Measurements from ENCODE around the gene LYPD6.

Gene LYPD6

DNA sequence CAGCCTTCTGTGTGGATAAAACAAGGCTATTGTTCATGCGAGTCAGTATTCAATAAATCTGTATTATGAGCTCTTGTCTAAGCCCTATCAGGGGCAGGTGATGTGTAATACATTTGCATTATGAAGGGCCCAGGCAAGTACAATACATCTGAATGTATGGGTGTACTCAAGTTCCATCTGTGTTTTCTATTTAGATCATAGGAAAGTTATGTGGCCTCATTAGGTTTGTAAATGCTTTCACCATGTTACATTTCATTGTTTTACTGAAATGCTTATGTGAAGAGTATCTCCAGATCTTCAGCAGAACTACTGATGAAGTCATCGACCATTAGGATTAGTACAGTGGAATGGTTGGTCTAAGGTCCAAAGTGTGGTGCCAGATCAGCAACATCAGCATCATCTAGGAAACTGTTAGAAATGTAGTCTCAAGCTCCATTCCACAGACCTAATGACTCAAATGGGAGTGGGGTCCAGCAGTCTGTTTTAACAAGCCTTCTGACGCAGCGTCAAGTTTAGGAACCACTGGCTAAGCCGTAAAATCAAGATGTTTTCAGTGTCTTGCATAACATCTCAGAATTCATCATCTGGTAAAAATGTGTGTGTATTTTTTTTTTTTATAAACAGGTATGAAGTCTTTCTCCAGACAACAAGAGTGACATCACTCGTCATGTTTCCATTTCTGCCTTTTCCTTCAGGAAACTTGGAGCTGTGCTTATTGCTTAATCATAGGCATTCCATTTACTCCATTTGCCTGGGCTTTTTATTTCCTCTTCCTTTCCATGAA lies 80.5 kb downstream of the LYPD6 start:
- DNase-seq: no peak

DNA sequence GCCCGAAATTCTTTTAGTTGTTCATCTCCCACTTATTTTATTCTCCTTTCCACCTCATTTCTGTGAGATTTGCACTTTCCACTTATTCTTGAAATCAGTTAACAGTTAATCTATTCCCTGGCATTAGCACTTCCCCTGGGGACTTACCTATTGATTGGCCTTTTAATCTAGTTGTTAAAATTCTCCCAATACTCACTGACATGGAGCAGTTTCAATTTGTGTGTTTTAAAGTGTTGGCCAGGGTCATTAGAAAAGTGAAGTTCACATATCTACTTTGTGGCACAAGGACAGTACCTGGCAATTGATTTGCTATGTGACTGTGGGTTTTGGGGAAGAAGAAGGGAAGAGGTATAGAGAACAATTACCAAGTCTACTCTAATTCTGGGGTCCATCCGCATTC lies 83.1 kb downstream of the LYPD6 start:
- DNase-seq: no peak

- no peak for DNase-seq
Observed at GRCh38 chr2:149415086-149415485, 84.7 kb downstream of the LYPD6 start.

- no peak for DNase-seq
Observed at GRCh38 chr2:149418065-149418464, 87.7 kb downstream of the LYPD6 start.

GRCh38 chr2:149420053-149420963 lies 89.9 kb downstream of the LYPD6 start:
- no peak for DNase-seq

- no peak for DNase-seq
Observed at GRCh38 chr2:149421791-149422190, 91.4 kb downstream of the LYPD6 start.

DNA sequence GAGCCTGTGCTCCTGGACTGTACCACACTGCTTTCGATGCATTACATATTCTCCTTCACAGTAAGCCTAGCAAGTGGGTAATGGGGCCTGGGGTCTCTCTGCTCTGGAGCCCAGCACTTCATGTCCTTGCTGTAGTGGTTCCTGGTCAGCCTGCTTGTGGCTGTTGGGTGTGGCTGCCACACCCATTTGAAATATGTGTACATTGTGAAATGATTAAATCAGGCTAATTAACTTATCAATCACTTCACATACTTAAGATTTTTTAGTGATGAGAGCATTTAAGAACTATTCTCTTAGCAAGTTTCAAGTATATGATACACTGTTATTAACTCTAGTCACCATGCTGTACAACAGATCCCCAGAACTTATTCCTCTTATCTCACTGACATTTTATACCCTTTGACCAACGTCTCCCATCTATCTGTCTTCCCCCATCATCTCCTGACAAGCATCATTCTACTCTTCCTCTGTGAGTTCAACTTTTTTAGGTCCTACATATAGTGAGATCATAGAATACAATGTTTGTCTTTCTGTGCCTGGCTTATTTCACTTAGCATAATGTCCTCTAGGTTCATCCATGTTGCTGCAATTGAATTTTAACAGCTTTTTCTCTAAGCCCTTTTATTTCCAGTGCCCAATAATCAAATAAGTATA lies 92.1 kb downstream of the LYPD6 start:
- no peak for DNase-seq

DNA sequence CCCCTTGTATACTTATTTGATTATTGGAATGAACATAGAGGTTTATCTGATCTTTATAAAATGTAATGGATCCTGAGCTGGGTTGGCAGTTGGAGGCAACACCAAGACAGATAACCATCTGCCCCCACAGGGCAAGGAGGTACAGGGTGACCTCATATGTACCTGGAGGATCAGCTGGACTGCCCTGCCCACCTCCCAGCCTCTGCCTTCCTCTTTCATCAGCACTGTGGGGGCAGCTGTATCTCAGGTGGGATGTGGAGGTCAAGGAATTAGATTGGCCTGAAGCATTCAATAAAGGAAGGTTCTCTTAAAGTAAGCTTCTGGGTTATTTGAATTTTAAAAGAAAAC lies 92.6 kb downstream of the LYPD6 start:
- no peak for DNase-seq

DNA sequence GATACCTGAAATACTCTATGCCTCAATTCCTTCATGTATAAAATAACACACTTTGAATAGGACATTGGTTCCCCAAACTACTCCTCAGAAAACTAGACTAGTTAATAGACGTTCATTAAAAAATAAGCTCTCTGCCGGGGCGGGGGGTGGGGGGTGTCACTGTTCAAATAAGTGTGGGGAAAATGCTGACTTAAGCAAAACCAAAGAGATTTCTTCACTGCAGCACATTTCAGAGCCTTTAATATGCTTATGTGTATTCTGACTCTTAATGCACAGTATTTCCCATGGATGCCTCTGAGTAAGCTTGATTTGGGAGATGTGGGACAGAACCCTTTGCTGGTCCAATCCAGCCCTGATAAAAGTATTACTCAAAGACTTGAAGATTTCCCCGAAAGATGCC lies 93.2 kb downstream of the LYPD6 start:
- DNase-seq: no peak

- no peak for DNase-seq
Observed at GRCh38 chr2:149427387-149427786, 97.0 kb downstream of the LYPD6 start.

DNA sequence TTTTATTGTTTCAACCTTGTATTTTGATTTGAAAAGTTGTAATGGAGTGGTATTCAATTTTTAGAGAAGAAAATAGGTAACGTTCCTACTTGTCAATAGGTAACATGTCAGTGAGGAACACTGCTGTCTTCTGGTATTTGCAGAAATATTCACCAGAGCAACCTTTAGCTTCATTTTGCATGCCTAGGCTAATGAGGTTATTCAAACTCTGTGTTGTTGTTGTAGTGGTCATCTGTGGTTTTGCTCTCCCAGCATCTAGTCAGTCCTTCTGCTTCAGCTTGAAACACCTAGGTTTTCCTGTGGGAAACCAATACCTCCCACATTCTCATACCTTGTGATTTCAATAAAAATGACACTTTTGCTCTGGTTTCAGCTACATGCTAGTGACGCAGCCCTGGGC lies 98.4 kb downstream of the LYPD6 start:
- DNase-seq: no peak

GRCh38 chr2:149430743-149431736 lies 100.7 kb downstream of the LYPD6 start:
- no peak for DNase-seq

GRCh38 chr2:149438330-149438960 lies 108.1 kb downstream of the LYPD6 start:
- DNase-seq: no peak

- DNase-seq: no peak
Observed at GRCh38 chr2:149441255-149441654, 110.9 kb downstream of the LYPD6 start.

DNA sequence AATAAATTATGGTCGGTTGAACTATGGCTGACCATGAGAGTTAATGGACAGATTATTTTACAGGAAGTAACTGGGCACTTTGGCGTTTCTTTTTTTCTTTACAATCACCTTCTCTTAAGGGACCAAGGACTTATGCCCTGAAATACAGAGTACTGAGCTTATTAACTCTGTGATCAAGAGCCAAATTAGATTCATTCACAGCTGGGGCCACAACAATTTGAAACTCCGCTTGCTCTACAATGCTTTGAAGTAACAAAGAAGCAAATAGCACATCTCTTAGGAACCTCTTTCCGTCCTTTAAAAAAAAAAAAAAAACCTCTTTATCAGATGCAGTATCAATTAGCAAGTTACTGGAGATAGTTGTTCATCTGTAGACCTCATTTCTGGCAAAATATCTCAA lies 112.0 kb downstream of the LYPD6 start:
- peak; percentile 26 for DNase-seq

DNA sequence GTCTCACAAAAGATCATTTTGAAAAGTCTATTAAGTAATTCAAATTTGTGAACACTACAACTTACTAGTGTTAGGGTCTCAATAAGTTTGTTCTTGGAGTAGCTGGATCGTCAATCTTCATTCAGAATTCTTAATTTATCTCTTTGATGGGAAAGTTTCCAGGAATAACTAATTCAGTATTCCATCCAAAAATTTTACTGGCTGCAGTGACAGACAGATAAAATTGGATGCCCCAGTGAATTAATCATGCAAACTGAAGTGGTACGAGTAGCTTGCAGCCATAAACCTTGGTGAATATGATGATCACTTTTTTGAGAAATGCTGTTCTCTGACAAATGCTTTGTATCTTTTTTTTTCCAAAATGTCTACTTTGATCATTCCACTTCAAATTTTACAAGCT lies 112.8 kb downstream of the LYPD6 start:
- no peak for DNase-seq

DNA sequence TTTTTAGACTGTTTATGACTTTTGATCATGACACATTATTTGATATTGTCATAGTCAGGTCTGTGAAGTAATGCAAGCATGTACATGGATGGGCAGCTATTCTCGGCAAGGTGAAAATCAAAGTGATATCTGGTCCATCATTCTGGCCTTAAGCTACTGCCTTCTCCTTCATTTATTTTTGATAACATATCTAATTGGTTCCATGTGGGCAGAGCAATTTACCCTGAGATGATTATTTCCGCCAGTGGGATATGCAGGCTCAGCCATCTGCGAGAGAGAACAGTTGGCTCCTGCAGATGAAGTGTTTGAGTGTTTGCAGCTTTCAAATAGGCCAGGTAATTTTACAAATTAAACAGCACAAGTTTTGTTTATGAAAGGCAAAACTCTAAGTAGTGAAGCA lies 116.4 kb downstream of the LYPD6 start:
- no peak for DNase-seq

DNA sequence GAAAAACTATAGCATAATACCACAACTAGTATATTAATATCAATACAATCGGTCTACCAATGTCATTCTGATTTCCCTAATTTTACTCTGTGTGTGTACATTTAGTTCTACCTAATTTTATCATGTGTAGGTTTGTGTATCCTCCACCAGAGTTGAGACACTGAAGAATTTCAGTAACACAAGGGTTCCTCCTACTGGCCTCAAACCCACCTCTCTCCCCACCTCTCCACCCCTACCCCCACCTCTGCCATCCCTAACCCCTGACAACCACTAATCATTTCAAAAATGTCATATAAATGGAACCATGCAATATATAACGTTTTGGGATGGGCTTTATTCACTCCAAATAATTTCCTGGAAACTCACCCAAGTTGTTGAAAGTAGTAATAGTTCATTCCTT lies 117.9 kb downstream of the LYPD6 start:
- no peak for DNase-seq

GRCh38 chr2:149449017-149449416 lies 118.6 kb downstream of the LYPD6 start:
- no peak for DNase-seq

DNA sequence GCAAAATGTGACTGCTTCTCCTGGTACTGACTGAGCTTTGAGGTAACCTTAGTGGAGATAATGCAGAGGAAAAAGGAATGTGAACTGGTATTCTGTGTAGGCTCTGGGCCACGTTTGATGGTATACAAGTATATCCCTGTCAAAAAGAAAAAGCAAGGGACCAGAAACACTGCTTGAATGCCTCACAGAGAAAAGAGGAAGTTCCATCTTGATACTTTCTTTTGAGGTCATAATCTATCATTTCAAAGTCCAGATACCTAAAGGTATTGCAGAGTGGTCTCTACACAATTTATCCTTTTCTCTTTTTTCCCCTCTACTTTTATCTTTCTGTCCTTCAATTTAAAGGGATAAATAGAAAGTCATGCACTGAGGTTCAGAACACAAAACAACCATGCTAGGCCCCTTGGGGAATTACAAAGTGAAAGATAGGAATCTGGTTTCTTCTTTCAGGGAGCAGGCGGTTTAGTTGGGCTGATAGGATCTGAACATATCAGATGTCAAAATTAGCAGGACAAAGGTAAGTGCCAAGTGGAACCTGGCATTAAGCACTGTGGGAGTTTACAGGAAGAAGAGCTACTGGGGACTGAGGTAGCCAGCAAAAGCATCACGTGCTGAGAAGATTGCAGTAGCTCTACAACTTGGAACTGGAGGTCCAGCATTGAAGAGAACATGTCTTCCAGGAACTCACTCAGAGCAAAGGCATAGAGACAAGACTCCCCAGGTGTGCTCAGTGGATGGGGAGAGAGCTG lies 121.2 kb downstream of the LYPD6 start:
- no peak for DNase-seq

DNA sequence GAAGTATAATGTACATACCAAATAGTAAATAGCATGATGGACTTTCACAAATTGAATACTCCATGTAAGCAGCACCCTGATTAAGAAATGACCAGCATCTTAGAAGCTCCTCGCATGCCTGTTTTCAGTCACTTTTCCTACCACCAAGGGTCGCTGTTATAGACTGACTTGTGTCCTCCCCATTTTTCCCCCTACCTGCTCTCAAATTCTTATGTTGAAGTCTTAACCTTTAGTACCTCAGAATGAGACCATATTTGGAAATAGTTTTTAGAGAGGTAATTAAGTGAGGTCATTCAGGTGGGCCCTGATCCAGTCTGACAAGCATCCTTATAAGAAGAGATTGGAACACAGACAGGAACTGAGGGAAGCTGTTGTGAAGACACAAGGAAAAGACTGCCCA lies 125.9 kb downstream of the LYPD6 start:
- DNase-seq: no peak
